HepG2 (cell line): ENCODE data around the gene C3orf52. TPM values are rescaled to one million over a fixed set of nuclear protein-coding genes. Genes with fewer than 3 reads are reported as not detected.

Experiments
- ATF1 ChIP-seq: IDR thresholded peaks from 2 replicates; pipeline ENCODE4 v1.6.1; 2016; ENCODE audit warnings: mild to moderate bottlenecking, control low read depth
- GATAD2A ChIP-seq: IDR thresholded peaks from 2 replicates; pipeline ENCODE4 v1.6.1; 2016
- MXD4 ChIP-seq: IDR thresholded peaks from 2 replicates; pipeline ENCODE4 v1.6.1; 2016; ENCODE audit warnings: mild to moderate bottlenecking, missing biosample characterization, missing genetic modification reagents
- PRPF4 ChIP-seq: fragments of 200-400 bp; formaldehyde crosslinking; IDR thresholded peaks from 2 replicates; pipeline ENCODE4 v1.6.1; 2016; ENCODE audit warnings: low read length, low read depth; ENCODE audit not compliant: poor library complexity, severe bottlenecking
- ZFP36L1 ChIP-seq: sonication (generic); formaldehyde crosslinking; IDR thresholded peaks from 2 replicates; pipeline ENCODE4 v1.8.0; 2022; ENCODE audit warnings: mild to moderate bottlenecking, missing genetic modification reagents, moderate library complexity
- ZNF816 ChIP-seq: sonication (generic); formaldehyde crosslinking; IDR thresholded peaks from 2 replicates; pipeline ENCODE4 v1.8.0; 2022; ENCODE audit warnings: missing genetic modification reagents, mild to moderate bottlenecking, borderline replicate concordance
- ZNF883 ChIP-seq: sonication (generic); formaldehyde crosslinking; IDR thresholded peaks from 2 replicates; pipeline ENCODE4 v1.5.1; 2020; ENCODE audit warnings: mild to moderate bottlenecking, missing genetic modification reagents; ENCODE audit errors: not compliant biosample characterization
- polyA plus RNA-seq, 8 experiments: library from polyadenylated mRNA; depleted of rRNA in 3 of 8; stranded (reverse) in 7 of 8; unstranded in 1 of 8; fragments of >200 nt; fragmentation: Illumina TruSeq in 4 of 8; extraction: Trizol in 4 of 8; gene quantifications; 2 replicates each; pipeline versions ENCODE4 v1.2.1 to v1.2.3, GENCODE V29; 2011 to 2016; ENCODE audit warnings: low read depth in 4 of 8, missing spikeins in 1 of 8, mixed read lengths in 1 of 8; ENCODE audit not compliant: insufficient read depth in 1 of 8
- total RNA-seq, 5 experiments: library from RNA; depleted of rRNA; stranded (reverse); fragments of >200 nt; fragmentation: Illumina TruSeq; extraction: Trizol; gene quantifications; 2 replicates each; pipeline ENCODE4 v1.2.3, GENCODE V29; 2016; ENCODE audit warnings: low read depth in 1 of 5
- TF ChIP-seq, protein P1 (sequence below): sonication (generic); formaldehyde crosslinking; IDR thresholded peaks from 2 replicates; pipeline ENCODE4 v1.5.1; 2020; ENCODE audit warnings: mild to moderate bottlenecking, missing genetic modification reagents, moderate library complexity
- TF ChIP-seq, protein P2 (sequence below): sonication (generic); formaldehyde crosslinking; IDR thresholded peaks from 2 replicates; pipeline ENCODE4 v1.5.1; 2020; ENCODE audit warnings: mild to moderate bottlenecking, missing genetic modification reagents, moderate library complexity
- TF ChIP-seq, protein P3 (sequence below): sonication (generic); formaldehyde crosslinking; IDR thresholded peaks from 2 replicates; pipeline ENCODE4 v1.4.0; 2020; ENCODE audit warnings: mild to moderate bottlenecking, missing genetic modification reagents
- TF ChIP-seq, protein P4 (sequence below): sonication (generic); formaldehyde crosslinking; IDR thresholded peaks from 2 replicates; pipeline ENCODE4 v1.4.0; 2020; ENCODE audit warnings: mild to moderate bottlenecking, missing genetic modification reagents, borderline replicate concordance
- TF ChIP-seq, protein P5 (sequence below): sonication (generic); formaldehyde crosslinking; IDR thresholded peaks from 2 replicates; pipeline ENCODE4 v1.4.0; 2020; ENCODE audit warnings: low read depth, missing genetic modification reagents

The C3orf52 gene
- total and polyA plus RNA-seq, 2 of the 13 experiments (the other 11 are each of a cell fraction or from before 2014, with no cell fraction given): 0.79 to 1.2 TPM

DNA sequence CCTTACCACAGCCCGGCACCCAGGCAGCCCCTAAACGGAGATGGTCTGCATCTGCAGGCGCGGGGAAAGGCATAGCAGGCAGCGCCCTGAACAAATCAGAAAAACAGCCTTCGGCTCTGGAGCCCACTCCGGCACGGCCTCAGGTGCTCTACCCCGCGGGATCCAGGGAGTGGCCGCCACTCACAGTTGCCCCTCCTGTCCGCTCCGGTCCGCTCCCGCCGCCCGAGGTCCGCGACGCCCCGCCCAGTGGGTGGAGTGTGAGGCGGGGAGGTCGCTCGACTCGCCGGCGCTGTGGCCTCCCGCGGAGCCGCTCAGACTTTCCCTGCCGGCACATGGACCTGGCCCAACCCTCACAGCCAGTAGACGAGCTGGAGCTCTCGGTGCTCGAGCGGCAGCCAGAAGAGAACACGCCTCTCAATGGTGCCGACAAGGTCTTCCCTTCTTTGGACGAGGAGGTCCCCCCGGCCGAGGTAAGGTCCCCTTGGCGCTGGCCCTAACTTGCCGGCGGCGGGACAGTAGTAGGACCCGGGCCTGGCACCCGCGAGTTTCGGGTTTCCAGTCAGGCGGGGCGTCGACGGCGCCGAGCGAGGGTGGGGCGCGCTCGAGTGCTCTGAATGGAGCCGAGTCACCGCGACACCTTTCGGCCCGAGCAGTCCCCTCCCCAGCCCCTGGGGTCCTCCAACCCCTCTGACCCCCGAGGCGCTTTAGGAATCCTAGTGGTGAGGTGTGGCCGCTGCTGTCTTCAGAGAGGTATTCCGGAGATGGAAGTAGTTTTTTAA, at the start of gene C3orf52 (continued):
- TF ChIP-seq, protein P1, sequence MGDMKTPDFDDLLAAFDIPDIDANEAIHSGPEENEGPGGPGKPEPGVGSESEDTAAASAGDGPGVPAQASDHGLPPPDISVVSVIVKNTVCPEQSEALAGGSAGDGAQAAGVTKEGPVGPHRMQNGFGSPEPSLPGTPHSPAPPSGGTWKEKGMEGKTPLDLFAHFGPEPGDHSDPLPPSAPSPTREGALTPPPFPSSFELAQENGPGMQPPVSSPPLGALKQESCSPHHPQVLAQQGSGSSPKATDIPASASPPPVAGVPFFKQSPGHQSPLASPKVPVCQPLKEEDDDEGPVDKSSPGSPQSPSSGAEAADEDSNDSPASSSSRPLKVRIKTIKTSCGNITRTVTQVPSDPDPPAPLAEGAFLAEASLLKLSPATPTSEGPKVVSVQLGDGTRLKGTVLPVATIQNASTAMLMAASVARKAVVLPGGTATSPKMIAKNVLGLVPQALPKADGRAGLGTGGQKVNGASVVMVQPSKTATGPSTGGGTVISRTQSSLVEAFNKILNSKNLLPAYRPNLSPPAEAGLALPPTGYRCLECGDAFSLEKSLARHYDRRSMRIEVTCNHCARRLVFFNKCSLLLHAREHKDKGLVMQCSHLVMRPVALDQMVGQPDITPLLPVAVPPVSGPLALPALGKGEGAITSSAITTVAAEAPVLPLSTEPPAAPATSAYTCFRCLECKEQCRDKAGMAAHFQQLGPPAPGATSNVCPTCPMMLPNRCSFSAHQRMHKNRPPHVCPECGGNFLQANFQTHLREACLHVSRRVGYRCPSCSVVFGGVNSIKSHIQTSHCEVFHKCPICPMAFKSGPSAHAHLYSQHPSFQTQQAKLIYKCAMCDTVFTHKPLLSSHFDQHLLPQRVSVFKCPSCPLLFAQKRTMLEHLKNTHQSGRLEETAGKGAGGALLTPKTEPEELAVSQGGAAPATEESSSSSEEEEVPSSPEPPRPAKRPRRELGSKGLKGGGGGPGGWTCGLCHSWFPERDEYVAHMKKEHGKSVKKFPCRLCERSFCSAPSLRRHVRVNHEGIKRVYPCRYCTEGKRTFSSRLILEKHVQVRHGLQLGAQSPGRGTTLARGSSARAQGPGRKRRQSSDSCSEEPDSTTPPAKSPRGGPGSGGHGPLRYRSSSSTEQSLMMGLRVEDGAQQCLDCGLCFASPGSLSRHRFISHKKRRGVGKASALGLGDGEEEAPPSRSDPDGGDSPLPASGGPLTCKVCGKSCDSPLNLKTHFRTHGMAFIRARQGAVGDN: peak; percentile 98
- TF ChIP-seq ATF1 (CRISPR knock-in tag) (no peak), ZNF883 (CRISPR knock-in tag) (peak; percentile 82), GATAD2A (CRISPR knock-in tag) (0 out of 2 replicates have a peak, but pooled peaks have one; percentile 39), ZFP36L1 (CRISPR knock-in tag) (0 out of 2 replicates have a peak, but pooled peaks have one; percentile 63), MXD4 (CRISPR knock-in tag) (peak; percentile 70; the same call in 1 of the 2 replicates), PRPF4 (no peak), ZNF816 (CRISPR knock-in tag) (0 out of 2 replicates have a peak, but pooled peaks have one; percentile 29)
- TF ChIP-seq, protein P2, sequence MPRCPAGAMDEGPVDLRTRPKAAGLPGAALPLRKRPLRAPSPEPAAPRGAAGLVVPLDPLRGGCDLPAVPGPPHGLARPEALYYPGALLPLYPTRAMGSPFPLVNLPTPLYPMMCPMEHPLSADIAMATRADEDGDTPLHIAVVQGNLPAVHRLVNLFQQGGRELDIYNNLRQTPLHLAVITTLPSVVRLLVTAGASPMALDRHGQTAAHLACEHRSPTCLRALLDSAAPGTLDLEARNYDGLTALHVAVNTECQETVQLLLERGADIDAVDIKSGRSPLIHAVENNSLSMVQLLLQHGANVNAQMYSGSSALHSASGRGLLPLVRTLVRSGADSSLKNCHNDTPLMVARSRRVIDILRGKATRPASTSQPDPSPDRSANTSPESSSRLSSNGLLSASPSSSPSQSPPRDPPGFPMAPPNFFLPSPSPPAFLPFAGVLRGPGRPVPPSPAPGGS (CRISPR knock-in tag): peak; percentile 85
- TF ChIP-seq, protein P3, sequence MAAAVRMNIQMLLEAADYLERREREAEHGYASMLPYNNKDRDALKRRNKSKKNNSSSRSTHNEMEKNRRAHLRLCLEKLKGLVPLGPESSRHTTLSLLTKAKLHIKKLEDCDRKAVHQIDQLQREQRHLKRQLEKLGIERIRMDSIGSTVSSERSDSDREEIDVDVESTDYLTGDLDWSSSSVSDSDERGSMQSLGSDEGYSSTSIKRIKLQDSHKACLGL: peak; percentile 89
- TF ChIP-seq, protein P4, sequence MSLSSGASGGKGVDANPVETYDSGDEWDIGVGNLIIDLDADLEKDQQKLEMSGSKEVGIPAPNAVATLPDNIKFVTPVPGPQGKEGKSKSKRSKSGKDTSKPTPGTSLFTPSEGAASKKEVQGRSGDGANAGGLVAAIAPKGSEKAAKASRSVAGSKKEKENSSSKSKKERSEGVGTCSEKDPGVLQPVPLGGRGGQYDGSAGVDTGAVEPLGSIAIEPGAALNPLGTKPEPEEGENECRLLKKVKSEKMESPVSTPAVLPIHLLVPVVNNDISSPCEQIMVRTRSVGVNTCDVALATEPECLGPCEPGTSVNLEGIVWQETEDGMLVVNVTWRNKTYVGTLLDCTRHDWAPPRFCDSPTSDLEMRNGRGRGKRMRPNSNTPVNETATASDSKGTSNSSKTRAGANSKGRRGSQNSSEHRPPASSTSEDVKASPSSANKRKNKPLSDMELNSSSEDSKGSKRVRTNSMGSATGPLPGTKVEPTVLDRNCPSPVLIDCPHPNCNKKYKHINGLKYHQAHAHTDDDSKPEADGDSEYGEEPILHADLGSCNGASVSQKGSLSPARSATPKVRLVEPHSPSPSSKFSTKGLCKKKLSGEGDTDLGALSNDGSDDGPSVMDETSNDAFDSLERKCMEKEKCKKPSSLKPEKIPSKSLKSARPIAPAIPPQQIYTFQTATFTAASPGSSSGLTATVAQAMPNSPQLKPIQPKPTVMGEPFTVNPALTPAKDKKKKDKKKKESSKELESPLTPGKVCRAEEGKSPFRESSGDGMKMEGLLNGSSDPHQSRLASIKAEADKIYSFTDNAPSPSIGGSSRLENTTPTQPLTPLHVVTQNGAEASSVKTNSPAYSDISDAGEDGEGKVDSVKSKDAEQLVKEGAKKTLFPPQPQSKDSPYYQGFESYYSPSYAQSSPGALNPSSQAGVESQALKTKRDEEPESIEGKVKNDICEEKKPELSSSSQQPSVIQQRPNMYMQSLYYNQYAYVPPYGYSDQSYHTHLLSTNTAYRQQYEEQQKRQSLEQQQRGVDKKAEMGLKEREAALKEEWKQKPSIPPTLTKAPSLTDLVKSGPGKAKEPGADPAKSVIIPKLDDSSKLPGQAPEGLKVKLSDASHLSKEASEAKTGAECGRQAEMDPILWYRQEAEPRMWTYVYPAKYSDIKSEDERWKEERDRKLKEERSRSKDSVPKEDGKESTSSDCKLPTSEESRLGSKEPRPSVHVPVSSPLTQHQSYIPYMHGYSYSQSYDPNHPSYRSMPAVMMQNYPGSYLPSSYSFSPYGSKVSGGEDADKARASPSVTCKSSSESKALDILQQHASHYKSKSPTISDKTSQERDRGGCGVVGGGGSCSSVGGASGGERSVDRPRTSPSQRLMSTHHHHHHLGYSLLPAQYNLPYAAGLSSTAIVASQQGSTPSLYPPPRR (CRISPR knock-in tag): 0 out of 2 replicates have a peak, but pooled peaks have one; percentile 15
- TF ChIP-seq, protein P5, sequence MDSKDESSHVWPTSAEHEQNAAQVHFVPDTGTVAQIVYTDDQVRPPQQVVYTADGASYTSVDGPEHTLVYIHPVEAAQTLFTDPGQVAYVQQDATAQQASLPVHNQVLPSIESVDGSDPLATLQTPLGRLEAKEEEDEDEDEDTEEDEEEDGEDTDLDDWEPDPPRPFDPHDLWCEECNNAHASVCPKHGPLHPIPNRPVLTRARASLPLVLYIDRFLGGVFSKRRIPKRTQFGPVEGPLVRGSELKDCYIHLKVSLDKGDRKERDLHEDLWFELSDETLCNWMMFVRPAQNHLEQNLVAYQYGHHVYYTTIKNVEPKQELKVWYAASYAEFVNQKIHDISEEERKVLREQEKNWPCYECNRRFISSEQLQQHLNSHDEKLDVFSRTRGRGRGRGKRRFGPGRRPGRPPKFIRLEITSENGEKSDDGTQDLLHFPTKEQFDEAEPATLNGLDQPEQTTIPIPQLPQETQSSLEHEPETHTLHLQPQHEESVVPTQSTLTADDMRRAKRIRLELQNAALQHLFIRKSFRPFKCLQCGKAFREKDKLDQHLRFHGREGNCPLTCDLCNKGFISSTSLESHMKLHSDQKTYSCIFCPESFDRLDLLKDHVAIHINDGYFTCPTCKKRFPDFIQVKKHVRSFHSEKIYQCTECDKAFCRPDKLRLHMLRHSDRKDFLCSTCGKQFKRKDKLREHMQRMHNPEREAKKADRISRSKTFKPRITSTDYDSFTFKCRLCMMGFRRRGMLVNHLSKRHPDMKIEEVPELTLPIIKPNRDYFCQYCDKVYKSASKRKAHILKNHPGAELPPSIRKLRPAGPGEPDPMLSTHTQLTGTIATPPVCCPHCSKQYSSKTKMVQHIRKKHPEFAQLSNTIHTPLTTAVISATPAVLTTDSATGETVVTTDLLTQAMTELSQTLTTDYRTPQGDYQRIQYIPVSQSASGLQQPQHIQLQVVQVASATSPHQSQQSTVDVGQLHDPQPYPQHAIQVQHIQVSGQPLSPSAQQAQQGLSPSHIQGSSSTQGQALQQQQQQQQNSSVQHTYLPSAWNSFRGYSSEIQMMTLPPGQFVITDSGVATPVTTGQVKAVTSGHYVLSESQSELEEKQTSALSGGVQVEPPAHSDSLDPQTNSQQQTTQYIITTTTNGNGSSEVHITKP (CRISPR knock-in tag): 0 out of 2 replicates have a peak, but pooled peaks have one; percentile 36
